GM12801 (cell line): ENCODE results near the gene KLHDC7B.

Source experiments
- CTCF ChIP-seq: IDR thresholded peaks from one replicate; pipeline ENCODE4 v1.5.1; 2011; ENCODE audit warnings: control low read depth; ENCODE audit not compliant: insufficient read length; ENCODE audit errors: extremely low read depth

The KLHDC7B gene

GRCh38 chr22:50563413-50564160 is 17.9 kb downstream of the KLHDC7B start:
- no peak for TF ChIP-seq CTCF

- TF ChIP-seq CTCF: no peak
Observed at GRCh38 chr22:50564289-50564688, 18.6 kb downstream of the KLHDC7B start.

GRCh38 chr22:50567721-50568252 is 22.1 kb downstream of the KLHDC7B start:
- TF ChIP-seq CTCF: no peak

- no peak for TF ChIP-seq CTCF
Observed at GRCh38 chr22:50568626-50569025, 22.9 kb downstream of the KLHDC7B start.

- no peak for TF ChIP-seq CTCF
Observed at GRCh38 chr22:50569041-50569459, 23.4 kb downstream of the KLHDC7B start.

GRCh38 chr22:50569896-50570535 is 24.3 kb downstream of the KLHDC7B start:
- TF ChIP-seq CTCF: no peak

- no peak for TF ChIP-seq CTCF
Observed at GRCh38 chr22:50570861-50571260, 25.2 kb downstream of the KLHDC7B start.
